Measurements from ENCODE around the gene HOXB9.

The HOXB9 gene

GRCh38 chr17:48636177-48637018 is 10.2 kb upstream of the HOXB9 start:
- Histone ChIP-seq H3K27ac (ENCODE audit: poor library complexity, severe bottlenecking) (no peak overlapping the region), H3K9me3 (ENCODE audit: severe bottlenecking) (no peaks in the 10 kb centered on the region), H3K36me3 (ENCODE audit: low read depth) (no peaks in the 10 kb centered on the region), H3K4me3 (ENCODE audit: severe bottlenecking) (no peak overlapping the region), H3K27me3 (ENCODE audit: insufficient read depth, poor library complexity, severe bottlenecking) (peaks cover 14% of the 10 kb centered on the region), H3K4me1 (ENCODE audit: insufficient read depth, poor library complexity, severe bottlenecking) (no peaks in the 10 kb centered on the region)
- ATAC-seq (ENCODE audit: low read depth) (peak; percentile 46), DNase-seq (ENCODE audit: low spot score) (no peak)
- TF ChIP-seq CTCF (IDR thresholded peaks at IDR 0.05; ENCODE audit: poor library complexity, severe bottlenecking), result peak; percentile 60

- TF ChIP-seq CTCF (IDR thresholded peaks at IDR 0.05; ENCODE audit: poor library complexity, severe bottlenecking), result no peak
- Histone ChIP-seq H3K36me3 (ENCODE audit: low read depth) (no peaks in the 10 kb centered on the region), H3K27me3 (ENCODE audit: insufficient read depth, poor library complexity, severe bottlenecking) (peaks cover 19% of the 10 kb centered on the region), H3K27ac (ENCODE audit: poor library complexity, severe bottlenecking) (no peak overlapping the region), H3K9me3 (ENCODE audit: severe bottlenecking) (no peaks in the 10 kb centered on the region), H3K4me1 (ENCODE audit: insufficient read depth, poor library complexity, severe bottlenecking) (no peaks in the 10 kb centered on the region), H3K4me3 (ENCODE audit: severe bottlenecking) (no peak overlapping the region)
- ATAC-seq (ENCODE audit: low read depth), result no peak
- no peak for DNase-seq (ENCODE audit: low spot score)
Observed at GRCh38 chr17:48634493-48635208, 8.5 kb upstream of the HOXB9 start.

DNA sequence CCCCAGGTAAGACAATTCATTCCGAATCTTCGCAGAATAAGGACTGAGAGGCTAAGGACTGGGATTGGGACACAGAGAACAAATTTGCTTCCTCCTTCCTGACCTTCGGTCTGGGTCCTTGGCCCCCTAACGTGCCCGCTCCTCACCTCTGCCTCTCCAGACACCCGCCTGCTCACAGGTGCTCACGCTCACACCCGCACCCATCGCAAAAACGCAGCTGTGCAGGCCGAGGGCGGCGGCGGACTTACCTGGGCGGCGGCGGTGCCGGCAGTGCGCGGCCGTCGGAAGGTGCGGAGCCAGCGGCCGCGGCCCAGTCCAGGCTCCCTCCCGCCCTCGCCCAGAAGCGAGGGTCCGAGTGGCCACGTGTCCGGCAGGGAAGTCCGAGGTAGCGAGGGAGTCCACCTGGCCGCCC is 7.1 kb upstream of the HOXB9 start:
- H3K36me3 ChIP-seq (ENCODE audit: low read depth), result no peaks in the 10 kb centered on the region
- peaks cover 31% of the 10 kb centered on the region for H3K27me3 ChIP-seq (ENCODE audit: insufficient read depth, poor library complexity, severe bottlenecking)
- no peak for TF ChIP-seq CTCF (IDR thresholded peaks at IDR 0.05; ENCODE audit: poor library complexity, severe bottlenecking)
- H3K27ac ChIP-seq (ENCODE audit: poor library complexity, severe bottlenecking), result no peak overlapping the region
- H3K4me3 ChIP-seq (ENCODE audit: severe bottlenecking), result no peak overlapping the region
- H3K9me3 ChIP-seq (ENCODE audit: severe bottlenecking), result no peaks in the 10 kb centered on the region
- ATAC-seq (ENCODE audit: low read depth) (no peak), DNase-seq (ENCODE audit: low spot score) (no peak)
- no peaks in the 10 kb centered on the region for H3K4me1 ChIP-seq (ENCODE audit: insufficient read depth, poor library complexity, severe bottlenecking)

GRCh38 chr17:48632579-48633265 is 6.6 kb upstream of the HOXB9 start:
- TF ChIP-seq CTCF (IDR thresholded peaks at IDR 0.05; ENCODE audit: poor library complexity, severe bottlenecking), result no peak
- Histone ChIP-seq H3K4me1 (ENCODE audit: insufficient read depth, poor library complexity, severe bottlenecking) (no peaks in the 10 kb centered on the region), H3K4me3 (ENCODE audit: severe bottlenecking) (no peak overlapping the region), H3K9me3 (ENCODE audit: severe bottlenecking) (no peaks in the 10 kb centered on the region), H3K27ac (ENCODE audit: poor library complexity, severe bottlenecking) (no peak overlapping the region), H3K27me3 (ENCODE audit: insufficient read depth, poor library complexity, severe bottlenecking) (peaks cover 36% of the 10 kb centered on the region), H3K36me3 (ENCODE audit: low read depth) (no peaks in the 10 kb centered on the region)
- no peak for ATAC-seq (ENCODE audit: low read depth)
- DNase-seq (ENCODE audit: low spot score), result no peak

All from RWPE2 (cell line).